Measurements from ENCODE around the gene AATK.

AATK gene

GRCh38 chr17:81144423-81144781, 21.6 kb downstream of the AATK start:
- DNase-seq (ENCODE audit: low spot score), result no peak

GRCh38 chr17:81143717-81144422, 22.2 kb downstream of the AATK start:
- no peak for DNase-seq (ENCODE audit: low spot score)

- DNase-seq (ENCODE audit: low spot score), result no peak
Observed at GRCh38 chr17:81143200-81143527, 22.9 kb downstream of the AATK start.

- peak; percentile 77 for DNase-seq (ENCODE audit: low spot score)
Observed at GRCh38 chr17:81142301-81143199, 23.5 kb downstream of the AATK start.

- DNase-seq (ENCODE audit: low spot score), result no peak
Observed at GRCh38 chr17:81140695-81141094, 25.3 kb downstream of the AATK start.

GRCh38 chr17:81140018-81140417, 26.0 kb downstream of the AATK start:
- no peak for DNase-seq (ENCODE audit: low spot score)

- no peak for DNase-seq (ENCODE audit: low spot score)
Observed at GRCh38 chr17:81139428-81139827, 26.6 kb downstream of the AATK start.

GRCh38 chr17:81138500-81138899, 27.5 kb downstream of the AATK start:
- DNase-seq (ENCODE audit: low spot score), result no peak

- no peak for DNase-seq (ENCODE audit: low spot score)
Observed at GRCh38 chr17:81138083-81138482, 27.9 kb downstream of the AATK start.

GRCh38 chr17:81137248-81137647, 28.8 kb downstream of the AATK start:
- DNase-seq (ENCODE audit: low spot score), result no peak

- DNase-seq (ENCODE audit: low spot score), result no peak
Observed at GRCh38 chr17:81136366-81136765, 29.7 kb downstream of the AATK start.

- DNase-seq (ENCODE audit: low spot score), result no peak
Observed at GRCh38 chr17:81135505-81136278, 30.3 kb downstream of the AATK start.

GRCh38 chr17:81134064-81134781, 31.8 kb downstream of the AATK start:
- DNase-seq (ENCODE audit: low spot score), result no peak

- no peak for DNase-seq (ENCODE audit: low spot score)
Observed at GRCh38 chr17:81132770-81133723, 33.0 kb downstream of the AATK start.

GRCh38 chr17:81132197-81132540, 33.9 kb downstream of the AATK start:
- DNase-seq (ENCODE audit: low spot score), result no peak

GRCh38 chr17:81131486-81132196, 34.4 kb downstream of the AATK start:
- DNase-seq (ENCODE audit: low spot score), result no peak

- DNase-seq (ENCODE audit: low spot score), result no peak
Observed at GRCh38 chr17:81130385-81131361, 35.3 kb downstream of the AATK start.

- no peak for DNase-seq (ENCODE audit: low spot score)
Observed at GRCh38 chr17:81129711-81130367, 36.2 kb downstream of the AATK start.

GRCh38 chr17:81129289-81129688, 36.7 kb downstream of the AATK start:
- no peak for DNase-seq (ENCODE audit: low spot score)

Data from NAMALWA (cell line).